Uterus (tissue), 2 donors: Measurements from ENCODE around the gene S1PR3.

Experiments used
- CTCF ChIP-seq, 4 experiments: fragments of 200-600 bp in 2 of 4; fragments of 450-650 bp in 2 of 4; sonication (generic) in 2 of 4; IDR thresholded peaks; one replicate each; pipeline ENCODE4 v1.5.1; 2016 to 2019; ENCODE audit warnings: antibody characterized with exemption in 4 of 4, mild to moderate bottlenecking in 2 of 4, moderate library complexity in 1 of 4
- POLR2A ChIP-seq, 2 donors: fragments of 450-650 bp; IDR thresholded peaks; one replicate each; pipeline ENCODE4 v1.6.1; 2016; ENCODE audit warnings: antibody characterized with exemption in 2 of 2, mild to moderate bottlenecking in 1 of 2, moderate library complexity in 1 of 2

- no peak for TF ChIP-seq POLR2A (IDR thresholded peaks at IDR 0.05)
- no peak for TF ChIP-seq CTCF (IDR thresholded peaks at IDR 0.05)
Measured at GRCh38 chr9:88995627-88996026, 4.4 kb downstream of the S1PR3 start.
